ENCODE measurements around the gene CFAP61. TPM values are rescaled to one million over a fixed set of nuclear protein-coding genes. Genes with fewer than 3 reads are reported as not detected.

Gene CFAP61
- polyA plus RNA-seq, 6 donors from 2014 or later, result not detected

- Mint-ChIP-seq H3K27me3 (peaks cover 54 to 73% (median 69%) of the 10 kb centered on the region in 3 donors), H3K9me3 (no peaks in the 10 kb centered on the region), H3K4me1 (peaks cover 29 to 39% (median 33%) of the 10 kb centered on the region in 3 donors), H3K36me3 (no peaks in the 10 kb centered on the region), H3K27ac (peak overlapping the region in 1 of 6 donors; percentile 39), H3K4me3 (peak overlapping the region in 4 of 8 donors; percentile 13 to 48 (median 38))
- no peak for ATAC-seq (ENCODE audit: low read depth in 2 of 2)
- no peak for DNase-seq
Measured at GRCh38 chr20:20362774-20363433, 310.6 kb downstream of the CFAP61 start.

- Mint-ChIP-seq H3K4me1 (peaks cover 29 to 39% (median 33%) of the 10 kb centered on the region in 3 donors), H3K9me3 (no peaks in the 10 kb centered on the region), H3K36me3 (no peaks in the 10 kb centered on the region), H3K27ac (peak overlapping the region in 1 of 6 donors; percentile 56), H3K27me3 (peaks cover 50 to 73% (median 69%) of the 10 kb centered on the region in 3 donors), H3K4me3 (peak overlapping the region in 3 of 8 donors; percentile 7 to 61 (median 13))
- DNase-seq, result no peak
- ATAC-seq (ENCODE audit: low read depth in 2 of 2), result no peak
Measured at GRCh38 chr20:20363434-20363798, 311.1 kb downstream of the CFAP61 start.

- Mint-ChIP-seq H3K36me3 (no peaks in the 10 kb centered on the region), H3K4me3 (peak overlapping the region in 5 of 8 donors; percentile 8 to 61 (median 44)), H3K9me3 (no peaks in the 10 kb centered on the region), H3K27ac (no peak overlapping the region), H3K4me1 (peaks cover 29 to 39% (median 33%) of the 10 kb centered on the region in 3 donors), H3K27me3 (peaks cover 46 to 73% (median 69%) of the 10 kb centered on the region in 3 donors)
- ATAC-seq (ENCODE audit: low read depth in 2 of 2) (no peak), DNase-seq (no peak)
Measured at GRCh38 chr20:20363799-20364592, 311.7 kb downstream of the CFAP61 start.

GRCh38 chr20:20364593-20365479 is 312.5 kb downstream of the CFAP61 start:
- H3K4me3 Mint-ChIP-seq, result peak overlapping the region in 3 of 8 donors; percentile 20 to 56 (median 35)
- peaks cover under 1 to 3% of the 10 kb centered on the region in 2 donors for H3K36me3 Mint-ChIP-seq
- DNase-seq (no peak), ATAC-seq (ENCODE audit: low read depth in 2 of 2) (no peak)
- H3K9me3 Mint-ChIP-seq, result no peaks in the 10 kb centered on the region
- H3K27ac Mint-ChIP-seq, result peak overlapping the region in 1 of 6 donors; percentile 38
- H3K27me3 Mint-ChIP-seq, result peaks cover 44 to 71% (median 68%) of the 10 kb centered on the region in 3 donors
- H3K4me1 Mint-ChIP-seq, result peaks cover 28 to 40% (median 35%) of the 10 kb centered on the region in 3 donors

- DNase-seq, result no peak
- no peaks in the 10 kb centered on the region for H3K9me3 Mint-ChIP-seq
Measured at GRCh38 chr20:20365480-20366161, 313.3 kb downstream of the CFAP61 start.

GRCh38 chr20:20366551-20366875 is 314.2 kb downstream of the CFAP61 start:
- DNase-seq (no peak), ATAC-seq (ENCODE audit: low read depth in 2 of 2) (no peak)
- Mint-ChIP-seq H3K4me1 (peaks cover 24 to 36% (median 31%) of the 10 kb centered on the region in 3 donors), H3K27ac (peak overlapping the region in 1 of 6 donors; percentile 65), H3K9me3 (no peaks in the 10 kb centered on the region), H3K36me3 (peaks cover 5 to 7% of the 10 kb centered on the region in 2 donors), H3K4me3 (peak overlapping the region in 6 of 8 donors; percentile 57 to 78 (median 71)), H3K27me3 (peaks cover 44 to 69% (median 67%) of the 10 kb centered on the region in 3 donors)

More at GRCh38 chr20:20365480-20366161, 313.3 kb downstream of the CFAP61 start:
- ATAC-seq (ENCODE audit: low read depth in 2 of 2), result no peak
- H3K4me1 Mint-ChIP-seq, result peaks cover 26 to 37% (median 33%) of the 10 kb centered on the region in 3 donors
- peaks cover 44 to 70% (median 67%) of the 10 kb centered on the region in 3 donors for H3K27me3 Mint-ChIP-seq
- peaks cover 5 to 7% of the 10 kb centered on the region in 2 donors for H3K36me3 Mint-ChIP-seq
- H3K4me3 Mint-ChIP-seq, result no peak overlapping the region
- H3K27ac Mint-ChIP-seq, result peak overlapping the region in 2 of 6 donors; percentile 38 to 45

- Mint-ChIP-seq H3K4me1 (peaks cover 24 to 36% (median 31%) of the 10 kb centered on the region in 3 donors), H3K27me3 (peaks cover 44 to 69% (median 67%) of the 10 kb centered on the region in 3 donors)
Measured at GRCh38 chr20:20366876-20367574, 314.7 kb downstream of the CFAP61 start.

GRCh38 chr20:20367575-20368417 is 315.5 kb downstream of the CFAP61 start, which contains the start of gene INSM1:
INSM1 (plus strand) TSS chr20:20368104; CDS start chr20:20368268, 164 bp downstream.
- Mint-ChIP-seq H3K4me3 (peak within 1 kb of the TSS; percentile 43 to 92 (median 78)), H3K9me3 (no peaks in the 10 kb centered on the region), H3K36me3 (peaks cover 5 to 7% of the 10 kb centered on the region in 2 donors), H3K27ac (peak within 1 kb of the TSS in 1 of 6 donors; percentile 86), H3K4me1 (peaks cover 19 to 30% (median 24%) of the 10 kb centered on the region in 3 donors), H3K27me3 (peaks cover 45 to 69% (median 67%) of the 10 kb centered on the region in 3 donors)
- DNase-seq (no peak), ATAC-seq (ENCODE audit: low read depth in 2 of 2) (peak in 1 of 2 donors; percentile 18)

More at GRCh38 chr20:20366876-20367574, 314.7 kb downstream of the CFAP61 start:
- peak overlapping the region; percentile 43 to 92 (median 78) for H3K4me3 Mint-ChIP-seq
- no peak for ATAC-seq (ENCODE audit: low read depth in 2 of 2)
- no peak for DNase-seq
- no peak overlapping the region for H3K27ac Mint-ChIP-seq
- H3K36me3 Mint-ChIP-seq, result peaks cover 5 to 7% of the 10 kb centered on the region in 2 donors
- H3K9me3 Mint-ChIP-seq, result no peaks in the 10 kb centered on the region

- H3K27ac Mint-ChIP-seq, result no peak overlapping the region
- peak overlapping the region in 2 of 8 donors; percentile 18 to 29 for H3K4me3 Mint-ChIP-seq
- H3K36me3 Mint-ChIP-seq, result peaks cover 5 to 7% of the 10 kb centered on the region in 2 donors
- DNase-seq (no peak), ATAC-seq (ENCODE audit: low read depth in 2 of 2) (peak; percentile 16 to 23)
- no peaks in the 10 kb centered on the region for H3K9me3 Mint-ChIP-seq
- peaks cover 51 to 69% (median 67%) of the 10 kb centered on the region in 3 donors for H3K27me3 Mint-ChIP-seq
- peaks cover 11 to 21% (median 16%) of the 10 kb centered on the region in 3 donors for H3K4me1 Mint-ChIP-seq
Measured at GRCh38 chr20:20368418-20369249, 316.3 kb downstream of the CFAP61 start.

GRCh38 chr20:20369250-20370093 is 317.1 kb downstream of the CFAP61 start:
- Mint-ChIP-seq H3K36me3 (peaks cover 5 to 7% of the 10 kb centered on the region in 2 donors), H3K4me1 (peaks cover 11 to 17% (median 12%) of the 10 kb centered on the region in 3 donors), H3K9me3 (no peaks in the 10 kb centered on the region), H3K27me3 (peaks cover 59 to 72% (median 72%) of the 10 kb centered on the region in 3 donors), H3K4me3 (peak overlapping the region; percentile 65 to 81 (median 76)), H3K27ac (peak overlapping the region in 3 of 6 donors; percentile 8 to 77 (median 27))
- no peak for DNase-seq
- no peak for ATAC-seq (ENCODE audit: low read depth in 2 of 2)
